HTERT RPE-1 (cell line): Measurements from ENCODE around the gene COA7.

Experiments used
- in situ Hi-C: fragments of 300-500 bp; cut with MboI; formaldehyde crosslinking; loops from 4 replicates; pipeline ENCODE4 v1.14.3; 2020; ENCODE audit warnings: low sequenced_read_pairs

The COA7 gene

GRCh38 chr1:52637946-52638345 lies 60.2 kb downstream of the COA7 start:
- in situ Hi-C loops: no loop called here

GRCh38 chr1:52636721-52637695 lies 61.1 kb downstream of the COA7 start:
- in situ Hi-C loops: no loop called here

GRCh38 chr1:52635321-52636089 lies 62.6 kb downstream of the COA7 start:
- in situ Hi-C loops: no loop called here
